ENCODE measurements around the gene ADAMTSL1.

The ADAMTSL1 gene

GRCh38 chr9:18516514-18516913 is 42.6 kb downstream of the ADAMTSL1 start:
- Mint-ChIP-seq H3K36me3 (no peaks in the 10 kb centered on the region), H3K9me3 (peaks cover 4% of the 10 kb centered on the region), H3K27me3 (no peaks in the 10 kb centered on the region), H3K27ac (no peak overlapping the region), H3K4me3 (no peak overlapping the region), H3K4me1 (no peaks in the 10 kb centered on the region)

- H3K4me3 Mint-ChIP-seq, result no peak overlapping the region
- no peaks in the 10 kb centered on the region for H3K36me3 Mint-ChIP-seq
Measured at GRCh38 chr9:18516965-18517364, 43.0 kb downstream of the ADAMTSL1 start.

GRCh38 chr9:18520416-18521047 is 46.6 kb downstream of the ADAMTSL1 start:
- no peaks in the 10 kb centered on the region for H3K36me3 Mint-ChIP-seq
- H3K4me3 Mint-ChIP-seq, result no peak overlapping the region
- H3K9me3 Mint-ChIP-seq, result no peaks in the 10 kb centered on the region

More at GRCh38 chr9:18516965-18517364, 43.0 kb downstream of the ADAMTSL1 start:
- Mint-ChIP-seq H3K9me3 (peaks cover 4% of the 10 kb centered on the region), H3K27ac (no peak overlapping the region), H3K27me3 (no peaks in the 10 kb centered on the region), H3K4me1 (no peaks in the 10 kb centered on the region)

GRCh38 chr9:18526685-18527084 is 52.7 kb downstream of the ADAMTSL1 start:
- no peaks in the 10 kb centered on the region for H3K36me3 Mint-ChIP-seq
- H3K4me3 Mint-ChIP-seq, result no peak overlapping the region
- H3K27me3 Mint-ChIP-seq, result peaks cover 3% of the 10 kb centered on the region
- H3K27ac Mint-ChIP-seq, result no peak overlapping the region
- no peaks in the 10 kb centered on the region for H3K4me1 Mint-ChIP-seq
- no peaks in the 10 kb centered on the region for H3K9me3 Mint-ChIP-seq

More at GRCh38 chr9:18520416-18521047, 46.6 kb downstream of the ADAMTSL1 start:
- Mint-ChIP-seq H3K27me3 (no peaks in the 10 kb centered on the region), H3K27ac (no peak overlapping the region), H3K4me1 (no peaks in the 10 kb centered on the region)

- Mint-ChIP-seq H3K36me3 (peaks cover 5% of the 10 kb centered on the region), H3K9me3 (peaks cover 9% of the 10 kb centered on the region), H3K27me3 (peaks cover 3% of the 10 kb centered on the region), H3K27ac (no peak overlapping the region), H3K4me3 (no peak overlapping the region), H3K4me1 (no peaks in the 10 kb centered on the region)
Measured at GRCh38 chr9:18531136-18532065, 57.4 kb downstream of the ADAMTSL1 start.

- Mint-ChIP-seq H3K27me3 (peaks cover 3% of the 10 kb centered on the region), H3K4me3 (no peak overlapping the region), H3K27ac (no peak overlapping the region), H3K9me3 (peaks cover 15% of the 10 kb centered on the region), H3K36me3 (peaks cover 5% of the 10 kb centered on the region), H3K4me1 (no peaks in the 10 kb centered on the region)
Measured at GRCh38 chr9:18534611-18535010, 60.7 kb downstream of the ADAMTSL1 start.

GRCh38 chr9:18536554-18536953 is 62.6 kb downstream of the ADAMTSL1 start:
- H3K4me3 Mint-ChIP-seq, result no peak overlapping the region
- H3K27ac Mint-ChIP-seq, result no peak overlapping the region
- peaks cover 15% of the 10 kb centered on the region for H3K9me3 Mint-ChIP-seq
- peaks cover 5% of the 10 kb centered on the region for H3K36me3 Mint-ChIP-seq
- H3K4me1 Mint-ChIP-seq, result no peaks in the 10 kb centered on the region
- no peaks in the 10 kb centered on the region for H3K27me3 Mint-ChIP-seq

GRCh38 chr9:18539203-18539693 is 65.3 kb downstream of the ADAMTSL1 start:
- Mint-ChIP-seq H3K27me3 (no peaks in the 10 kb centered on the region), H3K36me3 (no peaks in the 10 kb centered on the region), H3K4me3 (no peak overlapping the region), H3K27ac (no peak overlapping the region), H3K4me1 (no peaks in the 10 kb centered on the region), H3K9me3 (peaks cover 6% of the 10 kb centered on the region)

GRCh38 chr9:18542837-18543405 is 69.0 kb downstream of the ADAMTSL1 start:
- peaks cover 5% of the 10 kb centered on the region for H3K9me3 Mint-ChIP-seq
- H3K27me3 Mint-ChIP-seq, result peaks cover 1% of the 10 kb centered on the region
- H3K27ac Mint-ChIP-seq, result no peak overlapping the region

GRCh38 chr9:18543406-18544192 is 69.6 kb downstream of the ADAMTSL1 start:
- Mint-ChIP-seq H3K36me3 (no peaks in the 10 kb centered on the region), H3K27ac (no peak overlapping the region), H3K27me3 (peaks cover 1% of the 10 kb centered on the region), H3K4me1 (no peaks in the 10 kb centered on the region), H3K9me3 (peaks cover 3% of the 10 kb centered on the region), H3K4me3 (no peak overlapping the region)

More at GRCh38 chr9:18542837-18543405, 69.0 kb downstream of the ADAMTSL1 start:
- no peaks in the 10 kb centered on the region for H3K36me3 Mint-ChIP-seq
- no peak overlapping the region for H3K4me3 Mint-ChIP-seq
- no peaks in the 10 kb centered on the region for H3K4me1 Mint-ChIP-seq

- no peaks in the 10 kb centered on the region for H3K4me1 Mint-ChIP-seq
- H3K9me3 Mint-ChIP-seq, result peaks cover 5% of the 10 kb centered on the region
- no peaks in the 10 kb centered on the region for H3K36me3 Mint-ChIP-seq
- H3K27me3 Mint-ChIP-seq, result peaks cover 1% of the 10 kb centered on the region
- no peak overlapping the region for H3K27ac Mint-ChIP-seq
- H3K4me3 Mint-ChIP-seq, result no peak overlapping the region
Measured at GRCh38 chr9:18544456-18544855, 70.5 kb downstream of the ADAMTSL1 start.

GRCh38 chr9:18545636-18546360 is 71.8 kb downstream of the ADAMTSL1 start:
- Mint-ChIP-seq H3K4me3 (no peak overlapping the region), H3K4me1 (no peaks in the 10 kb centered on the region), H3K36me3 (no peaks in the 10 kb centered on the region), H3K27ac (no peak overlapping the region), H3K9me3 (peaks cover 5% of the 10 kb centered on the region), H3K27me3 (peaks cover 1% of the 10 kb centered on the region)

GRCh38 chr9:18548456-18548855 is 74.5 kb downstream of the ADAMTSL1 start:
- Mint-ChIP-seq H3K4me1 (no peaks in the 10 kb centered on the region), H3K4me3 (no peak overlapping the region), H3K27me3 (peaks cover 1% of the 10 kb centered on the region), H3K27ac (no peak overlapping the region), H3K36me3 (no peaks in the 10 kb centered on the region), H3K9me3 (peaks cover 10% of the 10 kb centered on the region)

- peaks cover 10% of the 10 kb centered on the region for H3K9me3 Mint-ChIP-seq
- H3K27me3 Mint-ChIP-seq, result peaks cover 1% of the 10 kb centered on the region
- H3K4me1 Mint-ChIP-seq, result no peaks in the 10 kb centered on the region
- H3K27ac Mint-ChIP-seq, result no peak overlapping the region
- no peak overlapping the region for H3K4me3 Mint-ChIP-seq
- no peaks in the 10 kb centered on the region for H3K36me3 Mint-ChIP-seq
Measured at GRCh38 chr9:18549772-18550171, 75.8 kb downstream of the ADAMTSL1 start.

Measured in activated naive CD4-positive, alpha-beta T cell treated with anti-CD3 and anti-CD28 coated beads, Interleukin-2, amount 50 U/mL, for 24 hours (primary cell).